ENCODE data around the gene MIPEP. TPM values are rescaled to one million over a fixed set of nuclear protein-coding genes. Genes with fewer than 3 reads are reported as not detected.

MIPEP gene
- total RNA-seq, 1 donor, result 3.5 TPM

DNA sequence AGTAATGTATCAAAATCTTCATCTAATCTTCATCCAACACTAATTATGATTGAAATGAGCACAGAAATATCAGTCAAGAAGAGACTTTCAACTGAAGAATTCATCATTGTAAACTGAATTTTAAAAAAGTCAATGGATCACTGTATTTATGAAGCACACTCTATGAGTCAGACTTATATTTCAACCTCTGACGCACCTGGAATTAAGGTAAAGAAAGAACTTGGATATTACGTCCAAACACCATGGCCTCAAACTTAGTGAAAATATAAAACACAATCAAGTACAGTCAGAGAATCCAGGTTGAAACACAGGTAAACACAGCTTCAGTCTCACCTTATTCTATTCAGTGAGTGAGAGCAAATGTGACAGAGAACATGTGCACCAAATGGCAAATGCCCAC is 39.5 kb downstream of the MIPEP start:
- no peaks in the 10 kb centered on the region for H3K27me3 ChIP-seq (ENCODE audit: insufficient read depth, low read length)
- peaks cover 7% of the 10 kb centered on the region for H3K4me1 ChIP-seq (ENCODE audit: insufficient read depth, low read length)

DNA sequence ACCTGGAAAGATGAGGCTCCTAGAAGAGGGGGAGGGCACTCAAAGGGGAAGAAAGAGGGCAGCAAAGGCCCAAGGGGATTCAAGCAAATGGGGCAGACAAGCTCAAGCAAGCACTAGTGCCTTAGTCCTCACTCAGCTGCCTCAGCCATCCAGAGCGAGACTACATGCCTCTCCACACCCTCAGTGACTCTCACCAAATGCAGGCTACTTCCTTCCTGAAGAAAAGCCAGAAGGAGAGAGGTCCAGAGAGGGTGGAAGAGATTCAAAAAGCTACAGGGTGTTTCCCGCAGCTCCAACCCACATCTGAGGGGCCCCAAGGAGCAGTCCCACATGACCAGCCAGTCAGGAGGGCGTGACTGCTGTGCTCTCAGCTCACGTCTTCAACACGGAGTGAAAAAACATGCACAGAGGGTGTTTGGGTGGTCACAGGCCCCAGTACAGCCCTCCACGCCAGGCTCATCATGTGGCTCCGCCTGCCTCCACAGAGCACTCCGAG is 40.5 kb downstream of the MIPEP start:
- no peaks in the 10 kb centered on the region for H3K9me3 ChIP-seq (ENCODE audit: low read depth, low read length)
- no peaks in the 10 kb centered on the region for H3K27me3 ChIP-seq (ENCODE audit: insufficient read depth, low read length)
- no peak overlapping the region for H3K4me3 ChIP-seq (ENCODE audit: low read length)
- peaks cover 7% of the 10 kb centered on the region for H3K4me1 ChIP-seq (ENCODE audit: insufficient read depth, low read length)

More for the DNA sequence above, 39.5 kb downstream of the MIPEP start:
- H3K9me3 ChIP-seq (ENCODE audit: low read depth, low read length), result no peaks in the 10 kb centered on the region
- H3K4me3 ChIP-seq (ENCODE audit: low read length), result no peak overlapping the region

GRCh38 chr13:23848019-23848418 is 41.2 kb downstream of the MIPEP start:
- H3K4me3 ChIP-seq (ENCODE audit: low read length), result no peak overlapping the region
- peaks cover 7% of the 10 kb centered on the region for H3K4me1 ChIP-seq (ENCODE audit: insufficient read depth, low read length)
- no peaks in the 10 kb centered on the region for H3K9me3 ChIP-seq (ENCODE audit: low read depth, low read length)
- no peaks in the 10 kb centered on the region for H3K27me3 ChIP-seq (ENCODE audit: insufficient read depth, low read length)

DNA sequence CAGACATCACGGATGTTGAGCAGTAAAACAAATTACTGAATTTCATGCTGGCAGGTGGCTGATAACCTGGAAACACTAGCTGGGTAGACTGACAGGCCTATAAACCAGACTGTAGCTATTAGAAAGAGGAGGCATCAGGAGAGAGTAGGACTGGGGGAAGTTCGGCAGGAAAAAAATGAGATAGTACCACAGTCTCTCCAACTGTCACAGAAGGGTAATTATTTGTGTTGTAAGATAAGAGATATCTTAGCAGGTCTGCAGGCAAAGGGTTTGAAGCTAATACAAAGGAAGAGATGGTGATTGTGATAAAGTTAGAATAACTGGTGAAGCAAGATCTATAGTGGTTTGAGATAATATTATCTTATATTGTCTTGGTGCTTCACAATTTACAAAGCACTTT is 41.7 kb downstream of the MIPEP start:
- Histone ChIP-seq H3K4me3 (ENCODE audit: low read length) (no peak overlapping the region), H3K9me3 (ENCODE audit: low read depth, low read length) (no peaks in the 10 kb centered on the region), H3K27me3 (ENCODE audit: insufficient read depth, low read length) (no peaks in the 10 kb centered on the region), H3K4me1 (ENCODE audit: insufficient read depth, low read length) (peaks cover 7% of the 10 kb centered on the region)

GRCh38 chr13:23845105-23845725 is 44.0 kb downstream of the MIPEP start:
- H3K27me3 ChIP-seq (ENCODE audit: insufficient read depth, low read length), result no peaks in the 10 kb centered on the region
- H3K9me3 ChIP-seq (ENCODE audit: low read depth, low read length), result no peaks in the 10 kb centered on the region
- H3K4me3 ChIP-seq (ENCODE audit: low read length), result no peak overlapping the region
- peaks cover 7% of the 10 kb centered on the region for H3K4me1 ChIP-seq (ENCODE audit: insufficient read depth, low read length)

DNA sequence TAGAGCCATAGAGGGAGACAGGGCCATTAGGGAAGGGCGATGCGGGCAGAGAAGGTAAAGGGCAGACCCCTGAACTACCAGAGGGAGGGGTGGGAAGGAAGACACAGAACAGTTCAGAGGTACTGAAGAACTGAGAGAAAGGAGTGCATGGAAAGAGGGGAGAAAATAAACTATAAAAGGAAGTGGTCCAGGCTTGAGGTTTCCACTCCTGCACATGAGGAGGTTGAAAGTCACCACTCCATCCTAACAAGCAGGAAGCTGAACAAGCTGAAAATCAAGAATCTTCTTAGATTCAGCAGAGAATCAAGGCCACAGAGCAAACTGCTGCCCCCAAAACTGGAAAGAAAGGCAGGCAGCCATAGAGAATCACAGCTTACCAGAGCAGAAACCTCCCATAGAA is 45.1 kb downstream of the MIPEP start:
- Histone ChIP-seq H3K4me1 (ENCODE audit: insufficient read depth, low read length) (peaks cover 7% of the 10 kb centered on the region), H3K4me3 (ENCODE audit: low read length) (no peak overlapping the region), H3K27me3 (ENCODE audit: insufficient read depth, low read length) (no peaks in the 10 kb centered on the region), H3K9me3 (ENCODE audit: low read depth, low read length) (no peaks in the 10 kb centered on the region)

DNA sequence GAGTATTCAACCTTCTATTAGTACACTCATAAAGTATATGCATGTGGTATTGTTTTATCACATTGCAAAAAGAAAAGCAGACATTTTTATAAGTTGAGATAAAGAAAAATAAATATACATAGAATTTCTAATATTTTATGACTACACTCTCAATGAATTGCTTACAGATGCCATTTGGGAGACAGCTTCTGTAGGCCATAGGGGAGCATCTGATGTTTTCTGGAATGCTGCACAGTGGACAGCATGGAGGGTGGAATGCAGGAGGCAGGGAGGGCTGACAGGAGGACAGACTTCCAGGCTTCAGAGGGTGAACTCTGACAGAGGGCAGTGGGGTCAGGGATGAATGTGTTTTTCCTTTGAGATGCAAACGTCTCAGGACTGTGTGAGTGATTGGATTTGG is 45.8 kb downstream of the MIPEP start:
- no peaks in the 10 kb centered on the region for H3K4me1 ChIP-seq (ENCODE audit: insufficient read depth, low read length)
- no peak overlapping the region for H3K4me3 ChIP-seq (ENCODE audit: low read length)
- H3K27me3 ChIP-seq (ENCODE audit: insufficient read depth, low read length), result no peaks in the 10 kb centered on the region
- no peaks in the 10 kb centered on the region for H3K9me3 ChIP-seq (ENCODE audit: low read depth, low read length)

- H3K27me3 ChIP-seq (ENCODE audit: insufficient read depth, low read length), result no peaks in the 10 kb centered on the region
- no peak overlapping the region for H3K4me3 ChIP-seq (ENCODE audit: low read length)
Observed at GRCh38 chr13:23842406-23842805, 46.8 kb downstream of the MIPEP start.

GRCh38 chr13:23833733-23834611 is 55.2 kb downstream of the MIPEP start:
- H3K4me1 ChIP-seq (ENCODE audit: insufficient read depth, low read length), result no peaks in the 10 kb centered on the region

More at GRCh38 chr13:23842406-23842805, 46.8 kb downstream of the MIPEP start:
- H3K9me3 ChIP-seq (ENCODE audit: low read depth, low read length), result no peaks in the 10 kb centered on the region
- H3K4me1 ChIP-seq (ENCODE audit: insufficient read depth, low read length), result no peaks in the 10 kb centered on the region

DNA sequence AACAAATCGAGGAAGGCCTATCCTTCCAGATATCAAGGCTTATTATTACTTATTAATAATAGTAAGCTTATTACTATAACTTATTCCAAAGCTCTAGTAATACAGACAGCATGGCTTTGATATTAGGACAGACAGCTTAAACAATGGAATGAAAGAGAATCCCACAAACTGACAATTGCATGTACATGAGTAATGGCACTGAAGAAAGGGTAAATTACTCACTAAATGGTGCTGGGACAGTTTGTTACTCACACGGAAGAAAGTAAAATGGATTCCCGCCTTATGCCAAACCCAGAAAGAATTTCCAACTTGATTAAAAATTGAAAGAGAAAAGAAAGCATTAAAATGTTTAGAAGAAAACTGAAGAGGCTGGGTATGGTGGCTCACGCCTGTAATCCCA is 60.3 kb downstream of the MIPEP start:
- H3K4me3 ChIP-seq (ENCODE audit: low read length), result no peak overlapping the region
- H3K9me3 ChIP-seq (ENCODE audit: low read depth, low read length), result peaks cover 6% of the 10 kb centered on the region
- H3K27me3 ChIP-seq (ENCODE audit: insufficient read depth, low read length), result no peaks in the 10 kb centered on the region
- H3K4me1 ChIP-seq (ENCODE audit: insufficient read depth, low read length), result no peaks in the 10 kb centered on the region

More at GRCh38 chr13:23833733-23834611, 55.2 kb downstream of the MIPEP start:
- no peak overlapping the region for H3K4me3 ChIP-seq (ENCODE audit: low read length)
- H3K27me3 ChIP-seq (ENCODE audit: insufficient read depth, low read length), result no peaks in the 10 kb centered on the region
- H3K9me3 ChIP-seq (ENCODE audit: low read depth, low read length), result no peaks in the 10 kb centered on the region

DNA sequence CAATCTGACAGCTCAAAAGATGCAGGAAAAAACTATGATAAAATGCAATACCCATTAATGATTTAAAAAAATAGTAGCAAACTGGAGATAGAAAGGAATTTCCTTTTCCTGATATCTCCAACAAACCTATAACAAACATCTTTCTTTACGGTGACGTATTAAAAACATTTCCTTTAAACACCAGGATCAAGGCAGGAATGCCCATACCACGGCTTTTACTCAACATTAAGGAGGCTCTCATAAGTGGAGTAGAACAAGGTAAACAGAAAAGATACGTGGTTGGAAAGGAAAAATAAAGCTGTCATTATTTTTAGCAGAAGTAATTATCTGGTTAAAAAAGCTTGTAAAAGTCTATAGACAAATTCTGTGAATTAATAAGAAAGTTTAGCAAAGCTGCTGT is 61.1 kb downstream of the MIPEP start:
- H3K9me3 ChIP-seq (ENCODE audit: low read depth, low read length), result peaks cover 7% of the 10 kb centered on the region
- H3K27me3 ChIP-seq (ENCODE audit: insufficient read depth, low read length), result no peaks in the 10 kb centered on the region
- H3K4me1 ChIP-seq (ENCODE audit: insufficient read depth, low read length), result no peaks in the 10 kb centered on the region
- H3K4me3 ChIP-seq (ENCODE audit: low read length), result no peak overlapping the region

DNA sequence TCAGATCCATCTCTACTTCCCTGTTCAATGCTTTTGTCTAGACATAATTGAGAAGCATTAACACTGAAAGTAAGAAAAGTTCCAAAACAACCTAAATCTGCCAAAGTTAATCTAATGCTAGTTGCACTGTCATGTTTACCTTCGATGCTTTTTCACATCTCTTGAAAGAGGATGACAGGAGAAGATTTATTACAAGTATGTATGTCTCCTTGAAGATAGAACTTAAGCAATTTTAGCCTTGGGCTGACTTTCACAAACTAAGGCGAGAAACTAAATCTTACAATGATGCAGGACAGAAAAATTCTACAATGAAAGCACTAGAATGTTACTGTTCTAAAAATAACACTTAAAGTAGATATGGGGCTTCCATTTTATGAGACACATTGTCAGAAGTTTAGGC is 64.0 kb downstream of the MIPEP start:
- peaks cover 7% of the 10 kb centered on the region for H3K9me3 ChIP-seq (ENCODE audit: low read depth, low read length)
- H3K27me3 ChIP-seq (ENCODE audit: insufficient read depth, low read length), result no peaks in the 10 kb centered on the region
- no peaks in the 10 kb centered on the region for H3K4me1 ChIP-seq (ENCODE audit: insufficient read depth, low read length)
- H3K4me3 ChIP-seq (ENCODE audit: low read length), result no peak overlapping the region

DNA sequence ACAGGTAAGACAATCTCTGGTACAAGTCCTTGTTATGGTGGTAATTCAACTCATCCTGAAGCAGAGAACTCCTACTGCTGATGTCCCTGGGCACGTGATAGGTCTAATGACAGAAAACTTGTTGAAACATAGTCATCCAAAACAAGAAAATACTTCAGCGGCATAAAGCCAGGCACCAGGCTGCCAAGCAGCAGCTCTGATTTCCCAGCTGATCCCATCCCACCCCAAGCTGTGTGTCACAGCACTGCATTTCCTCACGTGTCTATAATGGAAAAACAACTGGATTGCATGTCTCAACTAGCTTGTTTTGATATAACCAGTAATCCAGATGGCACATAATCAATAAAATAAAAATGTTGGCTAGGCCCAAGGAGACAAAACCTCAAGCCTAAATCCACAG is 64.8 kb downstream of the MIPEP start:
- Histone ChIP-seq H3K9me3 (ENCODE audit: low read depth, low read length) (peaks cover 7% of the 10 kb centered on the region), H3K27me3 (ENCODE audit: insufficient read depth, low read length) (no peaks in the 10 kb centered on the region), H3K4me1 (ENCODE audit: insufficient read depth, low read length) (no peaks in the 10 kb centered on the region), H3K4me3 (ENCODE audit: low read length) (no peak overlapping the region)

- H3K27me3 ChIP-seq (ENCODE audit: insufficient read depth, low read length), result no peaks in the 10 kb centered on the region
- H3K9me3 ChIP-seq (ENCODE audit: low read depth, low read length), result peaks cover 7% of the 10 kb centered on the region
- no peak overlapping the region for H3K4me3 ChIP-seq (ENCODE audit: low read length)
- peaks cover 3% of the 10 kb centered on the region for H3K4me1 ChIP-seq (ENCODE audit: insufficient read depth, low read length)
Observed at GRCh38 chr13:23822252-23822824, 66.9 kb downstream of the MIPEP start.

GRCh38 chr13:23820530-23820929 is 68.7 kb downstream of the MIPEP start:
- Histone ChIP-seq H3K27me3 (ENCODE audit: insufficient read depth, low read length) (no peaks in the 10 kb centered on the region), H3K4me1 (ENCODE audit: insufficient read depth, low read length) (peaks cover 3% of the 10 kb centered on the region), H3K4me3 (ENCODE audit: low read length) (no peak overlapping the region), H3K9me3 (ENCODE audit: low read depth, low read length) (peaks cover 7% of the 10 kb centered on the region)
